ENCODE measurements around the gene BIRC2.
A peak's percentile ranks its signal among the peaks of the same experiment; 100 is the strongest.
"Not testable (repeated sequence)": the region's sequence is repeated elsewhere in the genome, so short reads cannot be mapped to it uniquely, and the experiment has no call there.

BIRC2 gene

DNA sequence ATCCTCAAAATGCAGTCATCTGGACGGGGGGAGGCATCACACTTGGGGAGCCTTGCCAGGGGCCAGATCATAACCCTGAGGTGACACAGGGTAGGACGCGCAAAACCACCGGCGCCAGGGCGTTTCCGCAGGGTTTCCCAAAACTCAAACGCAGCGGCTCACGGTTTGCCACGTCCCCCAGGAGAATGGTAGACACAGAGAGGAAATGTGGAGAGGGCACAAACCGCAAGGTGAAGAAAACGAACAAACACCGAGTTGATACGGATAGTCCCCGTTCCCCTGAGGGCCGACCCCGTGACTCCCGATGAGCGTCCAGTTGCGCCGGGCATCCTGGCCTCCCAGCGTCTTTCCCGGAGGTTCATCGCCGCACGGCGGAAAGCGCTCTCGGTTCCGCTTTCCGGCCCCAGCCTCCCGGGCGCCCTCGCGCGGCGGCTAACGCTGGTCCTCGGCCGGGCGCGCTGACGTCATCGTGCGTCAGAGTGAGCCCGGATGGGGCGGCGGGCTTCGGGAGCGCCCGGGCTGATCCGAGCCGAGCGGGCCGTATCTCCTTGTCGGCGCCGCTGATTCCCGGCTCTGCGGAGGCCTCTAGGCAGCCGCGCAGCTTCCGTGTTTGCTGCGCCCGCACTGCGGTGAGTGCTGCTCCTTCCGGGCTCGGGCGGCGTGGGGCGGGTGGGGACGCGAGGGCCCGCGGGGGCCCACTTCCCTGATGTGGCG is at the start of gene BIRC2:
Gene BIRC2 (plus strand): TSS at position 467 of the 714 bp plus-strand sequence. CDS start 2,641 bp downstream, outside the sequence.
- DNase-seq (ENCODE audit: low spot score): peak; percentile 94

DNA sequence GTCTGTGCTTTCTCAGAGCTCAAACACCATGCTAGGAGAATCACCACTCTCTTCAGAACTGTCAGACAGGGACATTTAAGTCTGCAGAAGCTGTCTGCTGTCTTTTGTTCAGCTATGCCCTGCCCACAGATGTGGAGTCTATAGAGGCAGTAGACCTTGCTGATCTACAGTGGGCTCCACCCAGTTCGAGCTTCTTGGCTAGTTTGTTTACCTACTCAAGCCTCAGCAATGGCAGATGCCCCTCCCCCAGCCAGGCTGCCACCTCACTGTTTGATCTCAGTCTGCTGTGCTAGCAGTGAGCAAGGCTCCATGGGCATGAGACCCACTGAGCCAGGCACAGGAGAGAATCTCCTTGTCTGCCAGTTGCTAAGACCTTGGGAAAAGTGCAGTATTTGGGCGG is 46.2 kb upstream of the BIRC2 start:
- not testable (repeated sequence) for DNase-seq (ENCODE audit: low spot score)

GRCh38 chr11:102302241-102302640 is 44.8 kb upstream of the BIRC2 start:
- no peak for DNase-seq (ENCODE audit: low spot score)

GRCh38 chr11:102304686-102305085 is 42.3 kb upstream of the BIRC2 start:
- no peak for DNase-seq (ENCODE audit: low spot score)

DNA sequence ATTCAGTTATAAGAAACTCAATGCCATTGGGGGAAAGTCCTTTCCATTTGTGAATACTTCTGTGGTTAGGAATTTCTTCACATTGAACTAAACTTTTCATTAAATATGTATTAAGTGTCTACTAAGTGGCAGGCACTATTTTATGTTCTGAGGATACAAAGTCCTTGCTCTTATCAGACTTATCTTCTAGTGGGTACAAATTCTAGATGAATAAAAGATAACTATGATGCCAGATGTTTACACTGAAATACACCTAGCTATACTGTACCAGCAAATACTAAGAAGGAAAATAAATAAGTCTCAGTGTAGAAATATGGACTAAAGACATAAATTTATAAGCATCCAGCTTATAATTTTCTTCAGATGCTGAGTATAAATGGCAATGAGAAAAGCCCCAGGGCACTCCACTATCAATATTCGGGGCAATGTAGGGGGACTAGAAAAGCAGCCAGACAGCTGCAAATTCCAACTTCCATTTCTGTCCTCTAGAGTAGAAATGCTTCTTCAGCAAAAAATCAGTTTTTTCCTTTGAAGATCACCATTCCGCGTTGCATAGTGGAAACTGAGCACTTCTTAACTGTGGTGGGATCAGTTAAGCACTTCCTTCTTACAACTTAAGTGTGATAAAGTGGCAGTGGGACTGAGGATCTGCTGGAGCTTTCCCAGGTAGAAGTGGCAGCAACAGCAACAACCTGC is 41.5 kb upstream of the BIRC2 start:
- DNase-seq (ENCODE audit: low spot score): no peak

GRCh38 chr11:102306048-102306597 is 40.9 kb upstream of the BIRC2 start:
- DNase-seq (ENCODE audit: low spot score): no peak

DNA sequence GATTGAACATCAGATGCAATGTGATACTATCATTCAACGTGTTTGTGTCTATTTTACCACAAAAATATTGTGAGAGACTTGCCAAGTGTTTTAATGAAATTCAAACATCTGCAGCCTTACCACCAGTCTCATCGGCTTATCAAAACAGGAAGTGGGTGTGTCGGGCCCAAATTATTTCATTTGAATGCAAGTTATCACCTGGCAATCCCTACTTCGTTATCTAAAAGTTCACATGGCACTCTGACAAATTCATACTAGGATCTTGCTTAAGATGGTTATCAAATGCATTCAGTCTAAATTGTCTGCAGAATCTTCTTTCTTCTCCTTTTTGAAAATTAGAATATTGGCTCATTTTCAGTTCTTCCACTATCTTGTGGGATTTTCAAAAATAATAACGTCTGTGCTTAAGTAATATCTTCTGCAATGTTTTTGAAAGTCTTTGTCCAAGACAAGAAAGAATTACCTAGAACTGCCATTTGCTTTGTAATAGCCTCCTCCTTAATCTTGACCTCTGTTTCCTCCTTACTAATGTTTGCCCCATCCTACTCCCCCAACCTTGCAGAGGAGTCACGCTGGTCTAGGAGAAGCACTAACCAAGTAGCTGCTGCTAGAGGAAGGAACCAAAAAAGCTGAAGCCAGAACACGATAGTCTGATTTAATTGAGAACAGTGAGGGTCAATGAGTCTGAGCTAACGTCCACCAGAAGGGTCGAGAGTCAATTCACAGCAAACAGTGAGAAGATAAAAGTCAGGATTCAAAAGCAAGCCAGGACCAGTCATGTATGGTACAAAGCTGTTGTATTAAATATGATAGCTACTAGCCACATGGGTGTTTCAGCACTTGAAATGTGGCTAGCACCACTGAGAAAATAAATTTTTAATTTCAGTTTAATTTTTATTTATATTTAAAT is 39.9 kb upstream of the BIRC2 start:
- no peak for DNase-seq (ENCODE audit: low spot score)

- no peak for DNase-seq (ENCODE audit: low spot score)
These were observed 39.3 kb upstream of the BIRC2 start for GRCh38 chr11:102307727-102308038.

- DNase-seq (ENCODE audit: low spot score): no peak
These were observed 37.1 kb upstream of the BIRC2 start for GRCh38 chr11:102309621-102310541.

DNA sequence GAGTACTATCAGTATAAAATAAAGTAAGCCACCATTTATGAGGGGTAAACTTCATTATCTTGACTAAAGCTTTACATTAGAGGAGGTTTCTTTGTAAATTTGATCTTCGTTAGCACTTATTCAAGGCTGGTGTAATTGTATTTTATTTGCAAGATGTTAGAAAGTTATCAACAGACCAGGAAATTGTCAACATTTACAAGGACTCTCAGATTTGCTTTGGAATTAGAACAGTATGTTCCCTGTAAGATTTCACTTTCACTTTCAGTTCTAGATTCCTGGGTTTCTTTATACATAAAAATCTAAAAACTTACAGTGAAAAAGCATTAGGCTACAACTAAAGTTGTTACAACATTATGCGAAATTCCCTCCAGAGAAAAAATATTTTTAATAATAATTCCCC is 34.3 kb upstream of the BIRC2 start:
- no peak for DNase-seq (ENCODE audit: low spot score)

DNA sequence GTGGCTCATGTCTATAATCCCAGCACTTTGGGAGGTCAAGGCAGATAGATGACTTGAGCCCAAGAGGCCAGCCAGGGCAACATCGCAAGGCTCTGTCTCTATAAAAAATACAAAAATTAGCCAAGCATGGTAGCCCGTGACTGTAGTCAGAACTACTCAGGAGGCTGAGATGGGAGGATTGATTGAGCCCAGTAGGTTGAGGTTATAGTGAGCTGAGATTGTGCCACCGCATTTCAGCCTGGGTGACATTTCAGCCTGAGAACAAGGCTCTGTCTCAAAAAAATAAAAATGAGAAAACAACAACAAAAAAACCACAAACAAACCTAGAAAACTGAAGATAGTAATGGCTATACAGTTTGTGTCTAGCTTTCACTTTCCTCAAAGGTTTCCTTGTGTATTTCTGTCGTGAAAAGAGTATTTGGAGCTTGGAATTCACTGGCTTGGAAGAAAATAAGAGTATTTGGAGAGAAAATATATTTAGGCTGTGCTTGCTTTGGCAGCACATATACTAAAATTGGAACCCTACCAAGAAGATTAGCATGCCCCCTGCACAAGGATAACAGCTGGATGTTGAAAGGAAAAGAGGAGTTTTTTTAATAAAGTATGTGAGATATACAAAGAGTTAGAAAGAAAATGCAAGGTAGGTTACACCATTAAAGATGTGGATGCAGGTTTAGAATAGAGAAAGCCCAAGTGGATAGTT is 33.6 kb upstream of the BIRC2 start:
- DNase-seq (ENCODE audit: low spot score): no peak

DNA sequence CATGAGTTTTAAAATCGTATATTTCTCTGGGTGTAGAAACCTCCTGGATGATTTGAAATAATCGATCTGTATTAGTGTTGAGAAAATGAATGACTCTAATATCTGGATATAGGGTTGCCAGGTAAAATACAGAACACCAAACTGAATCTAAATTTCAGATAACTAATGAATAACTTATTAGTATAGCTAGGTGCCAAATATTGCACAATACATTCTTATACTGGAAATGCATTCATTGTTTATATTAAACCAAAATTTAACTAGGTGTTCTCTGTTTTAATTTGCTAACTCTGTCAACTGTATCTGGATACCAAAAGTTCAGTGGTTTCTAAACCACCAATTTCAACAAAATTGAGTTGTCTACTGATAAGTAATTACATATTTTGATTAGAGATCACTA is 32.2 kb upstream of the BIRC2 start:
- no peak for DNase-seq (ENCODE audit: low spot score)

GRCh38 chr11:102316346-102316904 is 30.6 kb upstream of the BIRC2 start:
- no peak for DNase-seq (ENCODE audit: low spot score)

DNA sequence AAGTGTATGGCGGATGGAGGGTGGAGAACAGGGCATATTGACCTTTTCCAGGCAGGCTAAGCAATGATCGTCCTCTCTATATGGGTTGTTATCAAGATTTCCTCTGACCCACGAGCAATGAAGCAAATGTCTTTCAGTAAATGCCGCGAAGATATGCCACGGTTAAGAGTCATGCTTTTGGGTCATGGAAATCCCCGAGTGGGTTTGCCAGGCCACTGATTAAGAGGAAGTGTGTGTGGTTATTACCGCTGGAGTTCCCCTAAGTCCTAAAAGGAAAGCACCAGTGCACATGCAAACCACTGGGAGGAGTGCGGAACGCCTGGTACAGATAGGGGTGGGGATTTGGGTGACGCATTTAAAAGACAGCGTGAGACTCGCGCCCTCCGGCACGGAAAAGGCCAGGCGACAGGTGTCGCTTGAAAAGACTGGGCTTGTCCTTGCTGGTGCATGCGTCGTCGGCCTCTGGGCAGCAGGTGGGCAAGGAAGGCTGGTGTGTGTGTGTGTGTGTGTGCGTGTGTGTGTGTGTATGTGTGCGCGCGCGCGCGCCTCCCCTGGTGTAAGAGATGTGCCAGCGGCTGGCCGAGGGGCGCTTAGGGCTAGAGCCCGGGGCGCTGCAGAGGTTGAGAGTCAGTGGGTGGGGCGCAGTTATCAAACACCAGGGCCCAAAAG is 29.8 kb upstream of the BIRC2 start, which contains the start of gene BIRC3:
Gene BIRC3 (plus strand): TSS at position 386 of the 669 bp plus-strand sequence. CDS start 7,026 bp downstream, outside the sequence.
- peak; percentile 92 for DNase-seq (ENCODE audit: low spot score)

DNA sequence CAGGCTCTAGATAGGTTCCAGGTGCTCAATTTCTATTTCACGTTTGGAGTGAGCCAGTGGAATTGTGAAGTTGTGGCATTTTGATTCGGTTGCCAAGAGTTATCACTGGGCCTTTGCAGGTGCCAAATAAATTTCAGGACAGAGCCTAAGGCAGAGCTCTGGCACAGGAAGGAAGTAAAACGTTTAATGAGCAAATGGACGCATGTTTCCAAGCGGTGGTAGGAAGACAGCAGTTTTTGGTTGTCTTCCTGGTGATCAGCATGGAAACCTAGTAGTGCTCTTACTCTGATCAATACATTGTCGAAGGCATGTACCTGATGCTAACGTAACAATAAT is 29.3 kb upstream of the BIRC2 start:
- DNase-seq (ENCODE audit: low spot score): no peak

DNA sequence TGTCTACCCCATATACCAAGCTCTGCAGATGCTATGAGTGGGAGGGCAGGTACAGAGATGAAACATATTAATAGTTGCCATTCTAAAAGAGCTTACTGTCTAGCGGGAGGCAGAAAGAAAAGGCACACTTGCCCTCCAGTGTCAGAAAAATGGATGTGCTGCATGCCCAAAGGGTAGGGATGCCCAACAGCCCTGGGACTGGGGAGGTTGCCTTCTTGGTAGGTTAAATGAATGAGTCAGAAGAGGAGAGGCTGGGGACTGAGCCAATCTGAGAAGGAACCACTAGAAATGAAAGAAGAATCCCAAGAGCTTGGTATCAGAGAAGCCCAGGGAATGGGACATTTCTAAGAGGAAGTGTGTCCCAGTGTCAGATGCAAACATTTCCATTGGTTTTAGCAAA is 28.5 kb upstream of the BIRC2 start:
- DNase-seq (ENCODE audit: low spot score): peak; percentile 33

- DNase-seq (ENCODE audit: low spot score): no peak
These were observed 27.5 kb upstream of the BIRC2 start for GRCh38 chr11:102319544-102319943.

DNA sequence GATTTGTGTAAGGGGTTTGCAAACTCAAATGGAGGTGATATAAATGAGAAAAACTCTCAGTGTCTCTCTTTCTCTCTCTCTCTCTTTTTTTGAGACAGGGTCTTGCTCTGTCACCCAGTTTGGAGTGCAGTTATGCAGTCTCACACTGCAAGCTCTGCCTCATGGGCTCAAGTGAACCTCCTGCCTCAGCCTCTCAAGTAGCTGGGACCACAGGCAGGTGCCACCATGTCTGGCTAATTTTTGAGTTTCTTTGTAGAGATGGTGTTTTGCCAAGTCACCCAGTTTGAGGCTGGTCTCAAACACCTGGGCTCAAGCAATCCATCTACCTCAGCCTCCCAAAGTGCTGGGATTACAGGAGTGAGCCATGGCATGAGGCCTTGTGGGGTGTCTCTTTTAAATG is 26.8 kb upstream of the BIRC2 start:
- DNase-seq (ENCODE audit: low spot score): no peak

- DNase-seq (ENCODE audit: low spot score): no peak
These were observed 26.3 kb upstream of the BIRC2 start for GRCh38 chr11:102320679-102321078.

DNA sequence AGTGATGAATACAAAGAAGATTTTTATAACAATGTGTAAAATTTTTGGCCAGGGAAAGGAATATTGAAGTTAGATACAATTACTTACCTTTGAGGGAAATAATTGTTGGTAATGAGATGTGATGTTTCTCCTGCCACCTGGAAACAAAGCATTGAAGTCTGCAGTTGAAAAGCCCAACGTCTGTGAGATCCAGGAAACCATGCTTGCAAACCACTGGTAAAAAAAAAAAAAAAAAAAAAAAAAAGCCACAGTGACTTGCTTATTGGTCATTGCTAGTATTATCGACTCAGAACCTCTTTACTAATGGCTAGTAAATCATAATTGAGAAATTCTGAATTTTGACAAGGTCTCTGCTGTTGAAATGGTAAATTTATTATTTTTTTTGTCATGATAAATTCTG is 24.5 kb upstream of the BIRC2 start:
- no peak for DNase-seq (ENCODE audit: low spot score)

Measured in RKO (cell line).